Panc1 (cell line): ENCODE results near the gene SLC17A2. TPM values are rescaled to one million over a fixed set of nuclear protein-coding genes. Genes with fewer than 3 reads are reported as not detected.

ENCODE experiments used
- ATAC-seq: fragments of 200-7000 bp; cut with Tn5 transposase; 2 replicates; pipeline ENCODE4 v1.9.1; 2020; ENCODE audit warnings: mild to moderate bottlenecking, moderate library complexity
- BruUV-seq: library from RNA; stranded (reverse); fragments of 400-500 nt; replicated peaks from 2 replicates; lab custom pipeline; 2021; lab: Mats Ljungman, UMichigan
- CTCF ChIA-PET: fragments of 300-600 bp; sonication (Branson Sonifier 250); formaldehyde crosslinking; loops from one replicate; lab custom pipeline; 2022; ENCODE audit warnings: antibody characterized with exemption; lab: Charles Lee
- POLR2A ChIA-PET: fragments of 300-600 bp; sonication (Branson Sonifier 250); formaldehyde crosslinking; loops from one replicate; lab custom pipeline; 2022; ENCODE audit warnings: antibody characterized with exemption; lab: Charles Lee
- DNase-seq: peaks from one replicate; pipeline ENCODE4 v3.0.0-alpha.2; 2010; ENCODE audit warnings: low read depth, low spot score
- H3K27ac ChIP-seq: 2 replicates; pipeline ENCODE4 v1.5.1; 2011; ENCODE audit warnings: mild to moderate bottlenecking, low read length, inconsistent platforms
- H3K27me3 ChIP-seq: fragments of 200-500 bp; sonication (Bioruptor generic); 2 replicates; pipeline ENCODE4 v1.6.0; 2014; ENCODE audit warnings: low read length, inconsistent platforms; ENCODE audit not compliant: control insufficient read depth, insufficient read depth
- H3K36me3 ChIP-seq: fragments of 200-500 bp; sonication (Bioruptor generic); 2 replicates; pipeline ENCODE4 v1.5.1; 2014; ENCODE audit warnings: inconsistent platforms, mild to moderate bottlenecking, low read length, moderate library complexity; ENCODE audit not compliant: control insufficient read depth, insufficient read depth
- H3K4me1 ChIP-seq: 2 replicates; pipeline ENCODE4 v1.5.1; 2011; ENCODE audit warnings: inconsistent platforms, mild to moderate bottlenecking, low read length, moderate library complexity; ENCODE audit not compliant: control insufficient read depth, insufficient read depth
- H3K4me3 ChIP-seq, 2 experiments: 2 replicates each; pipeline ENCODE4 v1.5.1; 2011 to 2012; ENCODE audit warnings: low read depth in 2 of 2, low read length in 2 of 2, mild to moderate bottlenecking in 2 of 2, inconsistent platforms in 1 of 2, moderate library complexity in 1 of 2
- H3K9me3 ChIP-seq: fragments of 200-500 bp; sonication (Bioruptor generic); 2 replicates; pipeline ENCODE4 v1.5.1; 2014; ENCODE audit warnings: low read depth, mild to moderate bottlenecking, inconsistent platforms, low read length, moderate library complexity; ENCODE audit not compliant: control insufficient read depth, insufficient read depth
- POLR2AphosphoS5 ChIP-seq: IDR thresholded peaks from 2 replicates; pipeline ENCODE4 v1.6.1; 2012; ENCODE audit warnings: mild to moderate bottlenecking, low read depth, low read length, moderate library complexity
- SIN3A ChIP-seq: IDR thresholded peaks from 2 replicates; pipeline ENCODE4 v1.6.1; 2012; ENCODE audit warnings: low read depth, mild to moderate bottlenecking, low read length, moderate library complexity, borderline replicate concordance; ENCODE audit not compliant: insufficient read depth
- TCF7L2 ChIP-seq: IDR thresholded peaks from 2 replicates; pipeline ENCODE4 v1.6.1; 2011; ENCODE audit warnings: mild to moderate bottlenecking, low read depth, low read length, inconsistent platforms
- in situ Hi-C: cut with HindIII; loops from 2 replicates; pipeline ENCODE4 v1.10.0; 2016; ENCODE audit warnings: low sequenced_read_pairs, low pct_unique_long_range_greater_than_20kb
- intact Hi-C: fragments of 100-400 bp; cut with micrococcal nuclease; formaldehyde crosslinking; loops from one replicate; pipeline ENCODE4 v1.10.0; 2022; ENCODE audit not compliant: unreplicated experiment
- total RNA-seq: library from RNA; stranded (reverse); gene quantifications from one replicate; pipeline ENCODE4 v1.2.1, GENCODE V29; 2021; ENCODE audit not compliant: unreplicated experiment
- TF ChIP-seq, protein P1 (sequence below): fragments of 450-650 bp; IDR thresholded peaks from 2 replicates; pipeline ENCODE4 v1.5.1; 2017; ENCODE audit warnings: mild to moderate bottlenecking
- TF ChIP-seq, protein P2 (sequence below), 2 experiments: IDR thresholded peaks; 2 replicates each; pipeline ENCODE4 v1.6.1; 2011 to 2012; ENCODE audit warnings: low read depth in 2 of 2, control low read depth in 1 of 2, low read length in 1 of 2, mild to moderate bottlenecking in 1 of 2, moderate library complexity in 1 of 2; ENCODE audit not compliant: insufficient read depth in 1 of 2

Gene SLC17A2
- total RNA-seq, 1 experiment from 2014 or later = not detected

DNA sequence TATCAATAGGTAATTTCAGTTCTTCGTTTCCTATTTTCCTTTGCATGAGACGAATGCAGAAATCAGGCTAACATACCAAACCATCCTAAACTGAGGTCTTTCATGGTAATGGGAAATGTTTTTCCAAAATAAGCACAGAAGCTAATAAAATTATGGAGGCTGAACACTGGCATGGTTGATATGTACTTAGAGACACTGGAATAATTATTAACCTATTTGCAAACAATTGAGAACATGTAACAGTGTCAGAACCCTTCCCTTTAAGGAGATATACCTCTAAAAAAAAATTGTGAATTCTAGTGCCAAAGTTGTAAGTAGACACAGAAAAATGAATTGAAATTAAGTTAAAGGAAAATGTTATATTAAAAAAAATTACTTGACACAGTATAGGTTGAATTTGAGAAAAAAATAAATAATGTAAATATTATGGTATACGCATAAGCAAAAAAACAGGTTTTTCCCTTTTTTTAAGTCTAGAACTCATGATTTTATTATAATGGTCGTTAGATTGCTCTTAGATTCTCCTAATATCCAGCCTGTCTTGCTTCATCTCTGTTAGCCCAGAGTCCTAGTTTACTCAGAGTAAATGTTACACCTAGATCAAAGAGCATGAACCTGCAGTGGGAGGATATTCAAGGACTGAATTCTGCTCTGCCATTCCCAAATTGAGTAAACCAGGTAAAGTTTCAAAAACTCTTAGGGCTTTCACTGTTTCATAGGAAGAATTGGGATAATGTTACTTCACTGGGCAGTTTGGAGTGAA lies 1.7 kb downstream of the SLC17A2 start:
- no TSS peak for BruUV-seq
- POLR2A ChIA-PET = no interaction called here
- in situ Hi-C loops (no loop called here), intact Hi-C loops (no loop called here)
- H3K36me3 ChIP-seq = no peaks in the 10 kb centered on the region
- TF ChIP-seq SIN3A (no peak), TCF7L2 (no peak), POLR2AphosphoS5 (no peak)
- TF ChIP-seq, protein P1, sequence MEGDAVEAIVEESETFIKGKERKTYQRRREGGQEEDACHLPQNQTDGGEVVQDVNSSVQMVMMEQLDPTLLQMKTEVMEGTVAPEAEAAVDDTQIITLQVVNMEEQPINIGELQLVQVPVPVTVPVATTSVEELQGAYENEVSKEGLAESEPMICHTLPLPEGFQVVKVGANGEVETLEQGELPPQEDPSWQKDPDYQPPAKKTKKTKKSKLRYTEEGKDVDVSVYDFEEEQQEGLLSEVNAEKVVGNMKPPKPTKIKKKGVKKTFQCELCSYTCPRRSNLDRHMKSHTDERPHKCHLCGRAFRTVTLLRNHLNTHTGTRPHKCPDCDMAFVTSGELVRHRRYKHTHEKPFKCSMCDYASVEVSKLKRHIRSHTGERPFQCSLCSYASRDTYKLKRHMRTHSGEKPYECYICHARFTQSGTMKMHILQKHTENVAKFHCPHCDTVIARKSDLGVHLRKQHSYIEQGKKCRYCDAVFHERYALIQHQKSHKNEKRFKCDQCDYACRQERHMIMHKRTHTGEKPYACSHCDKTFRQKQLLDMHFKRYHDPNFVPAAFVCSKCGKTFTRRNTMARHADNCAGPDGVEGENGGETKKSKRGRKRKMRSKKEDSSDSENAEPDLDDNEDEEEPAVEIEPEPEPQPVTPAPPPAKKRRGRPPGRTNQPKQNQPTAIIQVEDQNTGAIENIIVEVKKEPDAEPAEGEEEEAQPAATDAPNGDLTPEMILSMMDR = no peak
- TF ChIP-seq, protein P2, sequence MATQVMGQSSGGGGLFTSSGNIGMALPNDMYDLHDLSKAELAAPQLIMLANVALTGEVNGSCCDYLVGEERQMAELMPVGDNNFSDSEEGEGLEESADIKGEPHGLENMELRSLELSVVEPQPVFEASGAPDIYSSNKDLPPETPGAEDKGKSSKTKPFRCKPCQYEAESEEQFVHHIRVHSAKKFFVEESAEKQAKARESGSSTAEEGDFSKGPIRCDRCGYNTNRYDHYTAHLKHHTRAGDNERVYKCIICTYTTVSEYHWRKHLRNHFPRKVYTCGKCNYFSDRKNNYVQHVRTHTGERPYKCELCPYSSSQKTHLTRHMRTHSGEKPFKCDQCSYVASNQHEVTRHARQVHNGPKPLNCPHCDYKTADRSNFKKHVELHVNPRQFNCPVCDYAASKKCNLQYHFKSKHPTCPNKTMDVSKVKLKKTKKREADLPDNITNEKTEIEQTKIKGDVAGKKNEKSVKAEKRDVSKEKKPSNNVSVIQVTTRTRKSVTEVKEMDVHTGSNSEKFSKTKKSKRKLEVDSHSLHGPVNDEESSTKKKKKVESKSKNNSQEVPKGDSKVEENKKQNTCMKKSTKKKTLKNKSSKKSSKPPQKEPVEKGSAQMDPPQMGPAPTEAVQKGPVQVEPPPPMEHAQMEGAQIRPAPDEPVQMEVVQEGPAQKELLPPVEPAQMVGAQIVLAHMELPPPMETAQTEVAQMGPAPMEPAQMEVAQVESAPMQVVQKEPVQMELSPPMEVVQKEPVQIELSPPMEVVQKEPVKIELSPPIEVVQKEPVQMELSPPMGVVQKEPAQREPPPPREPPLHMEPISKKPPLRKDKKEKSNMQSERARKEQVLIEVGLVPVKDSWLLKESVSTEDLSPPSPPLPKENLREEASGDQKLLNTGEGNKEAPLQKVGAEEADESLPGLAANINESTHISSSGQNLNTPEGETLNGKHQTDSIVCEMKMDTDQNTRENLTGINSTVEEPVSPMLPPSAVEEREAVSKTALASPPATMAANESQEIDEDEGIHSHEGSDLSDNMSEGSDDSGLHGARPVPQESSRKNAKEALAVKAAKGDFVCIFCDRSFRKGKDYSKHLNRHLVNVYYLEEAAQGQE (IDR thresholded peaks at IDR 0.05; ENCODE audit: insufficient read depth in 1 of 2, low read depth in 2 of 2, low read length in 1 of 2) = no peak
- H3K27ac ChIP-seq = no peak overlapping the region
- DNase-seq (no peak), ATAC-seq (no peak)
- no peaks in the 10 kb centered on the region for H3K27me3 ChIP-seq
- CTCF ChIA-PET = no interaction called here
- no peaks in the 10 kb centered on the region for H3K4me1 ChIP-seq
- H3K4me3 ChIP-seq = no peak overlapping the region
- H3K9me3 ChIP-seq = no peaks in the 10 kb centered on the region

DNA sequence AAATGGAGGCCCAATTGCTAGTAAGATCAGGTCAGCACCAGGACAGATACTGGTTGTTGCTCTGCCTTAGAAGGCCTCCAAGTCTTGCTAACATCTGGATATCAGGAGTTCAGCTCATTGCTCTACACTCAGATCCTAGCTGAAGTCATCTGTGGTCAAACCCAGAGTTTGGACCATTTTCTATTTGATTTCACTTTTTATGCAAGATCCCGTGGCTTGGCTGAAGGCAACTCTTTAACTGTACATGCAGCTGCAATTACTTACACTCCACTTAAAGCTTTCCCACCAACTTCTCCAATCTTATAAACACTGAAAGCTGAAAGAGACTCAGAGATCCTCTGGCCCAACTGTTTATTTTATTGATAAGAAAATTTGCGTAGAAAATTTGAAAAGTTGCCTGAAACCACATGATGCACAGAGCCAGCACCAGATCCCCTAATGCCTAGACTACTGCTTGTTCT lies 2.7 kb downstream of the SLC17A2 start:
- ChIA-PET POLR2A (no interaction called here), CTCF (no interaction called here)
- Histone ChIP-seq H3K36me3 (no peaks in the 10 kb centered on the region), H3K4me1 (no peaks in the 10 kb centered on the region), H3K27ac (no peak overlapping the region), H3K27me3 (no peaks in the 10 kb centered on the region), H3K4me3 (no peak overlapping the region), H3K9me3 (no peaks in the 10 kb centered on the region)
- BruUV-seq = no TSS peak
- intact Hi-C loops (no loop called here), in situ Hi-C loops (no loop called here)
- ATAC-seq (no peak), DNase-seq (no peak)
- TF ChIP-seq, protein P1 = no peak
- TF ChIP-seq TCF7L2 (no peak), POLR2AphosphoS5 (no peak), SIN3A (no peak)
- TF ChIP-seq, protein P2 (IDR thresholded peaks at IDR 0.05; ENCODE audit: insufficient read depth in 1 of 2, low read depth in 2 of 2, low read length in 1 of 2) = no peak
